ENCODE data around the gene LNX2. TPM values are rescaled to one million over a fixed set of nuclear protein-coding genes. Genes with fewer than 3 reads are reported as not detected.

Gene LNX2
- total and polyA plus RNA-seq, 5 donors = 4.5 to 15.3 (median 10.4) TPM

- H3K4me3 ChIP-seq (ENCODE audit: low read length) = no peak overlapping the region
- peaks cover 6% of the 10 kb centered on the region for H3K4me1 ChIP-seq (ENCODE audit: control insufficient read depth, insufficient read depth, low read length)
- H3K9me3 ChIP-seq (ENCODE audit: control insufficient read depth, low read length) = no peaks in the 10 kb centered on the region
- ATAC-seq (no peak), DNase-seq (no peak)
- no peak overlapping the region for H3K27ac ChIP-seq (ENCODE audit: low read length)
- intact Hi-C loops (cut with DNase I) = no loop called here
- no peaks in the 10 kb centered on the region for H3K27me3 ChIP-seq (ENCODE audit: control insufficient read depth, insufficient read depth)
Observed at GRCh38 chr13:27658546-27658945, 38.2 kb upstream of the LNX2 start.

- no peak overlapping the region for H3K27ac ChIP-seq (ENCODE audit: low read length)
- ATAC-seq (no peak), DNase-seq (no peak)
- intact Hi-C loops (cut with DNase I) = no loop called here
- H3K4me1 ChIP-seq (ENCODE audit: control insufficient read depth, insufficient read depth, low read length) = peaks cover 5% of the 10 kb centered on the region
- H3K4me3 ChIP-seq (ENCODE audit: low read length) = no peak overlapping the region
- no peaks in the 10 kb centered on the region for H3K9me3 ChIP-seq (ENCODE audit: control insufficient read depth, low read length)
- WGBS = 57% methylated on average over 2 of the region's 2 CpGs
- H3K27me3 ChIP-seq (ENCODE audit: control insufficient read depth, insufficient read depth) = no peaks in the 10 kb centered on the region
Observed at GRCh38 chr13:27657724-27658123, 37.4 kb upstream of the LNX2 start.

- no peak for DNase-seq
- WGBS = 92% methylated on average over 1 of the region's 1 CpG
- intact Hi-C loops (cut with DNase I) = no loop called here
- Histone ChIP-seq H3K4me1 (ENCODE audit: control insufficient read depth, insufficient read depth, low read length) (peaks cover 2% of the 10 kb centered on the region), H3K4me3 (ENCODE audit: low read length) (no peak overlapping the region), H3K27me3 (ENCODE audit: control insufficient read depth, insufficient read depth) (no peaks in the 10 kb centered on the region), H3K27ac (ENCODE audit: low read length) (no peak overlapping the region), H3K9me3 (ENCODE audit: control insufficient read depth, low read length) (no peaks in the 10 kb centered on the region)
- ATAC-seq = no peak
Observed at GRCh38 chr13:27654816-27655215, 34.5 kb upstream of the LNX2 start.

- 76% methylated on average over 3 of the region's 3 CpGs for WGBS
- no peak for ATAC-seq
- Histone ChIP-seq H3K4me1 (ENCODE audit: control insufficient read depth, insufficient read depth, low read length) (no peaks in the 10 kb centered on the region), H3K9me3 (ENCODE audit: control insufficient read depth, low read length) (no peaks in the 10 kb centered on the region), H3K27me3 (ENCODE audit: control insufficient read depth, insufficient read depth) (no peaks in the 10 kb centered on the region), H3K27ac (ENCODE audit: low read length) (no peak overlapping the region), H3K4me3 (ENCODE audit: low read length) (no peak overlapping the region)
- intact Hi-C loops (cut with DNase I) = no loop called here
- no peak for DNase-seq
Observed at GRCh38 chr13:27654059-27654458, 33.7 kb upstream of the LNX2 start.

- Histone ChIP-seq H3K27me3 (ENCODE audit: control insufficient read depth, insufficient read depth) (no peaks in the 10 kb centered on the region), H3K4me1 (ENCODE audit: control insufficient read depth, insufficient read depth, low read length) (no peaks in the 10 kb centered on the region), H3K9me3 (ENCODE audit: control insufficient read depth, low read length) (no peaks in the 10 kb centered on the region), H3K4me3 (ENCODE audit: low read length) (no peak overlapping the region), H3K27ac (ENCODE audit: low read length) (no peak overlapping the region)
- ATAC-seq = no peak
- no peak for DNase-seq
- WGBS = 98% methylated on average over 1 of the region's 1 CpG
- intact Hi-C loops (cut with DNase I) = no loop called here
Observed at GRCh38 chr13:27650312-27650711, 30.0 kb upstream of the LNX2 start.

- no peaks in the 10 kb centered on the region for H3K27me3 ChIP-seq (ENCODE audit: control insufficient read depth, insufficient read depth)
- H3K27ac ChIP-seq (ENCODE audit: low read length) = no peak overlapping the region
- H3K4me1 ChIP-seq (ENCODE audit: control insufficient read depth, insufficient read depth, low read length) = peaks cover 3% of the 10 kb centered on the region
- WGBS = 19% methylated on average over 1 of the region's 1 CpG
- no peak overlapping the region for H3K4me3 ChIP-seq (ENCODE audit: low read length)
- ATAC-seq (no peak), DNase-seq (no peak)
- no peaks in the 10 kb centered on the region for H3K9me3 ChIP-seq (ENCODE audit: control insufficient read depth, low read length)
- intact Hi-C loops (cut with DNase I) = no loop called here
Observed at GRCh38 chr13:27644302-27644701, 24.0 kb upstream of the LNX2 start.

GRCh38 chr13:27643334-27644132 lies 23.2 kb upstream of the LNX2 start:
- intact Hi-C loops (cut with DNase I) = no loop called here
- DNase-seq (no peak), ATAC-seq (no peak)
- peaks cover 3% of the 10 kb centered on the region for H3K4me1 ChIP-seq (ENCODE audit: control insufficient read depth, insufficient read depth, low read length)
- H3K27me3 ChIP-seq (ENCODE audit: control insufficient read depth, insufficient read depth) = no peaks in the 10 kb centered on the region
- H3K4me3 ChIP-seq (ENCODE audit: low read length) = no peak overlapping the region
- H3K27ac ChIP-seq (ENCODE audit: low read length) = no peak overlapping the region
- 72% methylated on average over 5 of the region's 5 CpGs for WGBS
- H3K9me3 ChIP-seq (ENCODE audit: control insufficient read depth, low read length) = no peaks in the 10 kb centered on the region

- H3K4me1 ChIP-seq (ENCODE audit: control insufficient read depth, insufficient read depth, low read length) = peaks cover 5% of the 10 kb centered on the region
- no peak overlapping the region for H3K4me3 ChIP-seq (ENCODE audit: low read length)
- H3K9me3 ChIP-seq (ENCODE audit: control insufficient read depth, low read length) = no peaks in the 10 kb centered on the region
- ATAC-seq (no peak), DNase-seq (no peak)
- H3K27me3 ChIP-seq (ENCODE audit: control insufficient read depth, insufficient read depth) = no peaks in the 10 kb centered on the region
- no peak overlapping the region for H3K27ac ChIP-seq (ENCODE audit: low read length)
- WGBS = 89% methylated on average over 4 of the region's 4 CpGs
- intact Hi-C loops (cut with DNase I) = no loop called here
Observed at GRCh38 chr13:27641711-27642502, 21.6 kb upstream of the LNX2 start.

GRCh38 chr13:27639186-27639585 lies 18.9 kb upstream of the LNX2 start:
- ATAC-seq (no peak), DNase-seq (no peak)
- Histone ChIP-seq H3K9me3 (ENCODE audit: control insufficient read depth, low read length) (no peaks in the 10 kb centered on the region), H3K27me3 (ENCODE audit: control insufficient read depth, insufficient read depth) (no peaks in the 10 kb centered on the region), H3K4me3 (ENCODE audit: low read length) (no peak overlapping the region), H3K4me1 (ENCODE audit: control insufficient read depth, insufficient read depth, low read length) (peaks cover 5% of the 10 kb centered on the region), H3K27ac (ENCODE audit: low read length) (no peak overlapping the region)
- intact Hi-C loops (cut with DNase I) = no loop called here

GRCh38 chr13:27638521-27638920 lies 18.2 kb upstream of the LNX2 start:
- intact Hi-C loops (cut with DNase I) = no loop called here
- H3K9me3 ChIP-seq (ENCODE audit: control insufficient read depth, low read length) = no peaks in the 10 kb centered on the region
- H3K27me3 ChIP-seq (ENCODE audit: control insufficient read depth, insufficient read depth) = no peaks in the 10 kb centered on the region
- WGBS = 21% methylated on average over 2 of the region's 2 CpGs
- ATAC-seq = no peak
- H3K4me1 ChIP-seq (ENCODE audit: control insufficient read depth, insufficient read depth, low read length) = peaks cover 5% of the 10 kb centered on the region
- no peak overlapping the region for H3K27ac ChIP-seq (ENCODE audit: low read length)
- no peak overlapping the region for H3K4me3 ChIP-seq (ENCODE audit: low read length)
- DNase-seq = no peak

- no peak for DNase-seq
- no peak for ATAC-seq
- H3K27ac ChIP-seq (ENCODE audit: low read length) = no peak overlapping the region
- H3K9me3 ChIP-seq (ENCODE audit: control insufficient read depth, low read length) = no peaks in the 10 kb centered on the region
- no peak overlapping the region for H3K4me3 ChIP-seq (ENCODE audit: low read length)
- peaks cover 7% of the 10 kb centered on the region for H3K4me1 ChIP-seq (ENCODE audit: control insufficient read depth, insufficient read depth, low read length)
- 77% methylated on average over 1 of the region's 1 CpG for WGBS
- intact Hi-C loops (cut with DNase I) = no loop called here
- H3K27me3 ChIP-seq (ENCODE audit: control insufficient read depth, insufficient read depth) = no peaks in the 10 kb centered on the region
Observed at GRCh38 chr13:27638001-27638400, 17.7 kb upstream of the LNX2 start.
